SKM-1 (cell line): ENCODE data around the gene PLEKHM3.

Source experiments
- DNase-seq: peaks from one replicate; lab custom pipeline; 2025; ENCODE audit not compliant: unreplicated experiment; lab: John Stamatoyannopoulos, UW

Gene PLEKHM3

DNA sequence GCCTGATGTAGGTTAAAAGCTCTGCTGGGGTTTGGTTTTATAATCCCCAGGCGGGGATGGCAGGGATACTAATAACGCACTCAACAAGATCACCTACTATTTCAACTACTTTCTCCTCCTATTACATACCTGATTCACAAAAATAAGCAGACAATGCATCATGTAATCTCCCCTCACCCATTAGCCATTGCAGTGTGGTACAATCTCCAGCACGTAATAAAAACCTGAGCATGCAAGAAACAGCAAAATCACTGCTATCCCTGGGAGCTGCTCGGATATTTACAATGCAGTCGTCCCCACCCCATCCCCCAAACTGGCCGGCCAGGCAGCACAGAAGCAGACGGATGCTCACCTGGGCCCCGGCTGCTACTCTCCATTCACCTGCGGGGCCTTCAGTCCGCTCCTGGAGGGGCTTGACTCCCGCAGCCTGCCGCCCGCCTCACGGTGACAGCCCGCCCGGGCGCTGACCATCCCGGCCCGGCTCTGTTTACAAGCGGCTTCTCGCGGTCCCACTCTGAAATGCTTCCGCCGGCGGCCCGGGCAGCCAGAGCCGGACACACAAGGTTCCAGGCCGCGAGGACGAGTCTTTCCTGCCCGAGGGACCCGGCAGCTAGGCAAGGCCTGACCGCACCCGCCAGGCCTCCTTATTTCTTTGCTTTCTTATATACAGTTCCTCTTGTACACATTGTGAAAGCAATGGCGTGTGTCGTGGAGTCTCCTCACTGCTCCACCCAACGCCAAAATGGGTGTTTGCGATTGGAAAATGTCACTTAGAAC, at the start of gene PLEKHM3:
TSS of gene PLEKHM3 (minus strand) at position 491 of the 777 bp plus-strand sequence. CDS start 23,888 bp downstream, outside the sequence.
- peak; percentile 68 for DNase-seq

GRCh38 chr2:208074610-208075356, 49.5 kb upstream of the PLEKHM3 start:
- DNase-seq: no peak

DNA sequence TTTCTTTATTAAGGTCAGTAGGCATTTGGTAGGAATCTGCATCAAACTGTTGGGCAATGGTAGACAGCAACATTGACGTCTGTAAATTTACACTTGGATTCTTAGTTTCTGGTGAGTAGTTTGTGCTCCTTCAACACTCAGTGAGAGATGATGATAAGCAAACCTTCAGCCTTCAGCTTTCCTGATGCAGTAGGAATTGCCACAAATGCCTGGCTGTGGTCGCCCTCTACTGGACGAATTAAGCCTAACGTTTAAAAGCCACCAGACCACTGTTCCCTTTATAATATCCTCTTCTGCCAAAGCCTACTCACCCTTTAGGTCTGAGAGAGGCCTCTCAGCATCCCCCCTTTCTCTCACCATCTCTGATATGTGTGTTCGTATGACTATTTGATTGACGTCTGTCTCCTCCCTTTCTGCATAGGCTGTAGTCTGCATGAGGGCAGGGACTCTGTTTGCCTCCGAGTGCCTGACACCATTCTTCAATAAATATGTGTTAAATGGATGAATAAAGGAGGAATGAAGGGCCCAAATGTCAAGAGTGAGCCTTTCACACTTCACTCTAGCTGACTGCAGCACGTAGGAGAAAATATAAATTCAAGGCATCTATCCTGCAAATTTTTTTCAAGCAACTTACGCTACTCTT, 47.0 kb upstream of the PLEKHM3 start:
- DNase-seq: peak; percentile 70

DNA sequence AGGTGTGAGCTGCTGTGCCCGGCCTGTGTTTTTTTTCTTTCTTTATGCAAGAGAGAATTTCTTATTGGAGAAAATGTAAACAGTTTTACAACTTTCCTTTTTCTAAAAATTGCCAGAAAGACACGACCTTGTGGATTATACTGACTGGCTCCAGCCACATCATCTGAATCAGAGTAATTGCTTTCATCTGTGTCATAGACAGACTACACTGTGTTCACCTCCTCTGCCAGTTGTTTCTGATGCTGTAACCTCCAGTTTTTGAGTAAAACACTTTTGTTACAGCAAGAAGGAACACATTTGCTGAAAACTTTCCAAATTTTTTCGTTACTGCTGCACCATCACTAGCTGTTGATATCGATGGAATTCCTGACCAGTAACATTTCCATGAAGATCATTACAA, 43.9 kb upstream of the PLEKHM3 start:
- DNase-seq: no peak

DNA sequence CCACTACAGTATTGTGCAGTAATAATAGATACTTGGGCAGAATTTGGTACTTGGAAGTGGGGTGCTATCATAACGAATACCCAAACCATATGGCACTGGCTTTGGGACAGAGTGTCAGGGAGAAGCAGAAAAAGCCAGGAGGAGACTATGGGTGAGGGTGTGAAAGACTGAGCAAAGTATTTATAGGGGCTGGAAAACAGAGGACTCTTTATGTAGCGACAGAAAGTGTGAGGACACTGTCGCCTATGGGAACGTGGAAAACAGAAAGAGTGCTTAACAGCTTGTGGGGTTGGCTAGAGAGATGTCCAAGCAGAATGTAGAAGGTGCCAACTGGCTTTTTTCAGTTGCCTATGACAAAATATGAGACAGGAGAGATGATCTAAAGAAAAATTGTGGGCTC, 40.7 kb upstream of the PLEKHM3 start:
- DNase-seq: no peak

DNA sequence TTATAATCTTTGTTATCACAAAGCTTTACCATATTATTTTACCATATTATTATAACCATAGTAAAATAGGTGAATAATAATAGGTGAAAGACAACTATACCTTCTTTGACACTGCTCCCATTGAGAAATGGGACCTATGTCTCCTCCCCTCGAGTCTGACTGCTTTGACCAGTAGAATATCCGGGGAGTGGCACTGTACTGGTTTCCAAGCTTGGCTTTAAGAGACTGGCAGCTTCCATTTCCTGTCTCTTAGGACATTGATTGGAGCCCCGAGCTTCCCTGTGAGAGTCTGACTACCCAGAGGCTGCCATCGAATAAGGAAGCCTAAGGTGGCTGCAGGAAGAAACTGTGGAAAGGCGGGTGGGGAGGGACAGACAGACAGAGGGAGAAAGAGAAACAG, 40.1 kb upstream of the PLEKHM3 start:
- DNase-seq: no peak

DNA sequence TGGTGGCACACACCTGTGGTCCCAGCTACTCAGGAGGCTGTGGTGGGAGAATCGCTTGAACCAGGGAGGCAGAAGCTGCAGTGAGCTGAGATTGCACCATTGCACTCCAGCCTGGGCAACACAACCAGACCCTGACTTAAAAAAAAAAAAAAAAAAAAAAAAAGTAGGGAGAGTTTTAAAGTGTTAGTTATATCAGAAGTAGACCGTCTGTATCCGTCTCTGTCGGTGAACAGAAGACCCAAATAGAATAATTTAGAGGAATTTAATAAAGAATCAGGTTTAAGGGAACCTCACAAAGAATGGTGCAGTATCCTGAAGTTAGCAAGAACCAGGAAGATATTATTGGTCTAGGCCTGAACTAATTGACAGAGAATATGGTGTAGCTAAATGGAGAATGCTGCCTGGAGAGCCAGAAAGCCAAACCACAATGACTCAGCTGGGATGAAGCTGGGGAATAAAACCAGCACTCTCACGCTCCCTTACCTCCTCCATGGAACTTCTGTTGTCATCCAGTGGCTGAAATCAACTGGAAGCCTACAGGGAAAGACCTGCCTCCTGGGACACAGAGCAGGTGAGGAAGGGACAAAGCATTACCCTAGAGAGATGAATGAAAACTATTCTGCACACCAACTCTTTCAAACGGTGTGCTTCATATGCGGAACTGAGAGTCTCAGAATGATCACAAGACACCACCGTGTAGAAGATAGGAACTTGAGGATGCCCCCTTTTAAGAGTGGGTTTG, 39.1 kb upstream of the PLEKHM3 start:
- DNase-seq: no peak

- DNase-seq: no peak
Observed at GRCh38 chr2:208062961-208063360, 37.6 kb upstream of the PLEKHM3 start.

GRCh38 chr2:208062113-208062512, 36.8 kb upstream of the PLEKHM3 start:
- DNase-seq: no peak

GRCh38 chr2:208057108-208057507, 31.8 kb upstream of the PLEKHM3 start:
- no peak for DNase-seq

DNA sequence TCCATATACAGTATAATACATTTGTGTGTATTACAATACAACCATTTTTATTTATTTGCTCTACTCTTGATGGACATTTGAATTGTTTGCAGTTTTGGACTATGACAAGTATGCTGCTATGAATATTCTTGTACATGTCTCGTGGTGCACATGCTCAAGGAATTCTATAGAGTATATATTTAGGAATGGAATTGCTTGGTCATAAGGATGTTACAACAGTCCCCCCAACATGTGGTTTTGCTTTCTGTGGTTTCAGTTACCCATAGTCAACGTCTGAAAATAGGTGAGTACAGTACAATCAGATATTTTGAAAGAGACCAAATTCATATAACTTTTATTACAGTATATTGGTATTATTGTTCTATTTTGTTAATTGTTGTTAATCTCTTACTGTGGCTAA, 24.1 kb upstream of the PLEKHM3 start:
- no peak for DNase-seq

DNA sequence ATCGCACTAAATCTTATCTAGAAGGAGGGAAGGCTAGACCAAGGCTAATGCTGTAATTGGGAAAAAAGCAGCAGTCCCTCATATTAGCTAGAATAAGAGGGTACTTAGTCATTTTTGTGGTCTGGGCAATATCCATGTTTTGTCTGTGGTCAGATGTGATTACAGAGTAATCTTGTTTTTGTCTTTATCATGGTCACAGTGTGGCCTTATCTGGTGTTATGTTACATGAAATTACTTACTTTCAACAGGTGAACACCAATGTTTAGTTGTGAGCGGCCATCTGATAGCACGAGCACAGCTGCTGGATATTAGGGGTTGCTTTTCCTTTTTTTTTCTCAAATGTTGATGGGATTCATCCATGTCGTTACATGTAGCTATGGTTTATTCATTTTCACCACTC, 23.7 kb upstream of the PLEKHM3 start:
- DNase-seq: no peak

DNA sequence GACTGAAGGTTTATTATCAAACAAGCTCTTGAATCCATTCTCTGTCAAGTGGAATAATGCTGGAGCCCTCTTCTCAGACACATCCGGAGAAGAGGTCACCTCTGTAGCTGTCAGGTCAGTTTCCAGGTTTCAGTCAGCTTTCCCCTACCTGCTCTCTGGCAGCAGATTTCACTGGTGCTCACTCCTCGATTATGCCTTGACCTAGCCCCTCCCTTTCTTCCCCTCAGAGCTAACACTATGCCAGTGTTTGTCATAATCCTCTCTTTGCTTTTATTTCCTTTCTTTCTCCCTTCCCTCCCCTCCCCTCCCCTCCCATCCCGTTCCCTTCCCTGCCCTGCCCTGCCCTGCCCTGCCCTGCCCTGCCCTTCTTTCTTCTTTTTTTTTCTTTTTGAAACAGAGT, 22.5 kb upstream of the PLEKHM3 start:
- DNase-seq: no peak

DNA sequence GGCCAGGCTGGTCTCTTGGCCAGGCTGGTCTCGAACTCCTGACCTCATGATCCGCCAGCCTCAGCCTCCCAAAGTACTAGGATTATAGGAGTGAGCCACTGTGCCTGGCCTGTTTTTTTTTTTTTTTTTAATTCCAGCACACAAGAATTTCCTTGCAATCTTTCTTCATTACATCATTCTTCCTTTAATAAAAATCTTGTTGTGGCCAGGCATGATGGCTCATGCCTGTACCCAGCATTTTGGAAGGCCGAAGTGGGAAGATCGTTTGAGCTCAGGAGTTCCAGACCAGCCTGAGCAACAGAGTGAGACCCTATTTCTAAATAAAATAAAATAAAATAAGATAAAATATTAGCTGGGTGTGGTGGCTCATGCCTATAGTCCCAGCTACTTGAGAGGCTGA, 21.4 kb upstream of the PLEKHM3 start:
- DNase-seq: no peak

- no peak for DNase-seq
Observed at GRCh38 chr2:208042450-208042849, 17.1 kb upstream of the PLEKHM3 start.

DNA sequence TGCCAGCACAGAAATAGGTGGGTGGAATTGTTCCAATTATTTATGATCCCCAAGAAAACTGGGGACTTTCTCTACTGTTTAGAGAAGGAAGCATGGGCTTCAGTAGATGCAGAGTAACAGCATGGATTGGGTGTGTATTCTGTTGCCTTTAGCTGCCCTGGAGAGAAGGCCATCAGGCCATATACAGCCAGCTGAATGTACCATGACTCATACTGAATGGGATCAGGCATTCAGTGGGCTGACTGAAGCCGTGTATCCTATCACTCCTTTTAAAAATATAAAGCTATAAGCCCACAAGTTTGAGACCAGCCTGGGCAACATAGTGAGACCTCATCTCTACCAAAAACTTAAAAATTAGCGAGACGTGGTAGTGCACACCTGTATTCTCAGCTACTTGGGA, 16.7 kb upstream of the PLEKHM3 start:
- DNase-seq: no peak

DNA sequence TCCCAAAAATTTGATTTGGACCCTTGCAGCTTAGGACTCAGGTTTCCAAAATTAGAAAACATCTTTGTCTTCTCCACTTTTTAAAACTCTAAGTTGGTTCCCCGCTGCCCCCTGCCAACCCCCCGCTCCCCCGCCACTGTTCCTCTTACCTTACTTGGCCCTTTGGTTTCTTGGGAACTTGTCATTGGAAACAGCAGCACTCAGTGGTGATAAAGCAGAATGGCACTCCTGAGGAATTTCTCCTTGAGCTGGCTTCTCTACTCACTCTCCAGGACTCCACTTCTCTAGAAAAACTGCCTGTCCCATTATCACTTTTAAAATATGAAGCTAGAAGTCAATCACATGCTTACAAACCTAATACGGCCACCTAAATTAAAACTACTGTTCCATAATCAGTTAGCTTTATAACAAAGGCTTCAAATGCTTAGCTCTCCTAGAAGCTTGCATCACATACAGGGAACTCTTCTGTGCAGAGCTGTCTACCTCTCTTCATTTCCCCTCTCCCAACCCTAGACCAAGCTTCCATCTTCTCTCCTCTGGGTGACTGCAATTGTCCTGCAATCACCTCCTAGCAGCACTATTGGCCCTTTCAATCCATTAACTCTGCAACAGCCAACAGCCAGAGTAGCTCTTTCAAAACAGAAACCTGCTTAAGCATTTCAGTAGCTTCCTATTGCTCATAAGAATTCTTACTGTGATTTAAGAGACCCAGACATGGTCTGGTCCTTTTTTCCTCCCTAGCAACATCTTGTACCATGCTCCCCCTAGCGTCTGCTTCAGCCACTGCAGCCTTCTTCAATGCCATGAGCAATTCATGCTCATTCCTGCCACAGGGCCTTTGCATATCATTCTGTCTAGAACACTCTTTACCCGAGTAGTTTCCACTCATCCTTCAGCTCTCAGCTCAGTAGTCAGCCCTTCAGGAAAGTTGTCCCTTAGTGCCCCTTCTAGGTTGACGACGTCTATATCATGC, 15.2 kb upstream of the PLEKHM3 start:
- DNase-seq: peak; percentile 50

DNA sequence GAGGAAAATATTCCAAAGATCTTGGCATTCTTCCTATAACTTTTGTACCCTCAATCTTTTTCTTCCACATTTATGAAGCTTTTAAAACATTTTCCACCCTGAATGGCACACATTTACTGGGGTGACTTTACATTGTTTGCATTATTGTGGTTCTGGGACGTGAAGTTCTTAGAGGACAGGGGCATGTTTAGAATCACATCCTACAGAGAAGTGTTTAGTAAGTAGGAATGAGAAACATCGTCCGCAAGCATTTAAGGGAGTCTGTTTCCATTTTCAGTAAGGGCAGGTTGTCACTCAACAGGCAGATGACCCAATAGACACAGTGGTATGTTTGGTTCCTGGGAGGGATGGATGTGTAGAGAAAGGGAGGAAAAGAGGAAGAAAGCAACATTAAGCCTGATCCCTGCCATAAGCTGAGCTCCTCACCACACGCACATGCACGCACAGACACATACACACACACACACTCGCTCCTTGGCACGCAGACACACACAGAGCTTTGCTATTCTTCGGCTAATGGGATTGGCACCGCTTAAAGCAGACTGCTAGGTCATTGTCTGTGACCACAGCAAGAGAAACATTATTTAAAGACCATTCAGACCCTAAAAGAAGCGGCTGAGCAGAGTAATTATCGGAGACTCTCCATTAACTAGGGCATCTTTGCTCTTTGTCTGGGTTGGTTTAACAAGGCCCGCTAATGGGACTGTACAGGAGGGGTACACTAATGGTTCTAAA, 14.2 kb upstream of the PLEKHM3 start:
- no peak for DNase-seq
